HG03025 (cell line): Measurements from ENCODE around the gene FCAMR.
"Not testable (repeated sequence)": the region's sequence is repeated elsewhere in the genome, so short reads cannot be mapped to it uniquely, and the experiment has no call there.

Experiments
- ATAC-seq: cut with Tn5 transposase; IDR thresholded peaks from one replicate; pipeline ENCODE4 v1.9.1; 2021; ENCODE audit warnings: mild to moderate bottlenecking, moderate library complexity; ENCODE audit not compliant: unreplicated experiment, low FRiP score

FCAMR gene

DNA sequence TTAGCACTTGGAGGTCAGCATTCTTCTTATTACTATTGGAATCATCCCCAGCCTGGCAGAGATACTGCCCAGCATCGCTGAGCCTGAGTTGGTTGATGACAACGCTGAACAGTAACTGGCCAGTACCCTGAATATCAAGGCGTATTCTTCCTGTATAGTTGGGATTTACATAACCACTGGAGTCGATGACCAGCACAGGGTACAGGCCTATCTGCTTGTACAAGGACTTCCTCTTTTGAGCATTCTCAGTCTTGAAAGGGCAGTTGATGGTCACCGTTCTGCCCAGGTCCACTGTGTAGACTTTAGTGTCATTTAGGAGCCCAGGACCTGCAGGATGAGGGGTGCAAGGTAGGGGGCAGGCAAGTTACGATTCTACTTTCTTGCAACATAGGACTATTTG lies 32.8 kb downstream of the FCAMR start:
- ATAC-seq: no peak

GRCh38 chr1:206935491-206936067 lies 34.7 kb downstream of the FCAMR start:
- ATAC-seq: no peak

GRCh38 chr1:206933333-206933945 lies 36.8 kb downstream of the FCAMR start:
- no peak for ATAC-seq

- ATAC-seq: no peak
Measured at GRCh38 chr1:206932177-206932576, 38.1 kb downstream of the FCAMR start.

- ATAC-seq: no peak
Measured at GRCh38 chr1:206931709-206932108, 38.6 kb downstream of the FCAMR start.

DNA sequence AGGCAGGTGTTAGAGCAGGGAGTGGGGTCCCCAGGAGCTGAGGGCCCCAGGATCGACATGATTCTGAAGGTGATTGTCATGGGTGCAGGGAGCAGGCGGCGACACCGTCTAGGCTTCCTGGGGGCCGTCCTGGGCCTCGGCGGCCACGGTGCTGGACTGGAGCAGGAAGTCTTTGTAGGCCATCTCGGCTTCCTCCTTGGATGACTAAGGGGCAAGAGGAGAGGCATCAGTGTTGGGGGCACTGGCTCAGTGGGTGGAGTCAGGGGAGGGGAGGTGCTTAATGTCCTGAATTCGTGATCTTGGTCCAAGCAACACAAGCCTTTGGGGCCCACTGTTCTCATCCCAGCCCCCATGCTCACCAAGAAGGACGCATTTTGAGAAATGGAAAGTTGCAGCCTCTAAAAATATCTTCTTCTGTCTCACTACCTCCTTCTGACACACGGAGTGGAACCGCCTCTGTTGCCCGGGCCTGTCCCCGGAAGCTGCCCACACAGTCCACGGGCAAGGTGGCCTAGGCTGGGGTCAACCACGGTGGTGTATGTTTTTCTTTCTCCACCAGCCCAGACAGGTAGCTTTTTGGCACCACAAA lies 40.0 kb downstream of the FCAMR start:
- ATAC-seq: peak; percentile 75

DNA sequence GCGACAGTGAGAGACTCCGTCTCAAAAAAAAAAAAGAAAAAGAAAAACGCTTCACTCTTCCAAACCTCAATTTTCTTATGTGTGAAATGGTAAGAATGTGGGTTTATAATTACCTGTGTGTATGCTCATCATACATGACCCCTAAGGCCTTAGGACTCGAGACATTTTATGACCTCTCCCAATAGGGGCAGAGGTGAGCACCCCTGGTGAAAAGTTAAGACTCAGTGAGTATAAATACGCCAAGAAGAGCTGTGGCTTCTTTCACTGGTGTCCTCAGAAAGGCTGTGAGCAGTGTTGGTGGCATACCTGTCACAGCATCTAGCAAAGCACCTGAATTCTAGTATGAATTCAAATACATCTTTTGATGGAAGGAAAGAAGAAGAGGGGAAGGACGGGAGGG lies 40.7 kb downstream of the FCAMR start:
- no peak for ATAC-seq

DNA sequence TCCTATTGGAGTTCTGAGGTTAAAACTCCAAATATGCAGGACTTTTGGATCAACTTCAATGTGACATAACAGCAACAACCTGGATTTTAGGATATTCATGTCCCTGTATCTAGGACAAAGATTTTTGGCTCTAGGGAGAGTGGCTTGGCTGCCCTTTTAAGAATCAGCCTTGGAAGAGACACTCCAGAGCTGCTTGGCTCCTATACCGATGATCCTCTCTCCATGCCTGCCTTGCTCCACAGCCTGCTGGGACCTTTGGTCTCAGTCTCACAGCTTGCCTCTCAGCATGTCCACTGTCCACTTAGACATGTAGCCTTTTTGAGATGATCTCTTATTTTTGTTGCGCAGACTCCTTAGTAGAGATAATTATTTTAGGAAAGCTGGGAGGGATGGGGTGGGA lies 44.0 kb downstream of the FCAMR start:
- ATAC-seq: no peak

GRCh38 chr1:206925106-206925736 lies 45.0 kb downstream of the FCAMR start:
- ATAC-seq: peak; percentile 45

DNA sequence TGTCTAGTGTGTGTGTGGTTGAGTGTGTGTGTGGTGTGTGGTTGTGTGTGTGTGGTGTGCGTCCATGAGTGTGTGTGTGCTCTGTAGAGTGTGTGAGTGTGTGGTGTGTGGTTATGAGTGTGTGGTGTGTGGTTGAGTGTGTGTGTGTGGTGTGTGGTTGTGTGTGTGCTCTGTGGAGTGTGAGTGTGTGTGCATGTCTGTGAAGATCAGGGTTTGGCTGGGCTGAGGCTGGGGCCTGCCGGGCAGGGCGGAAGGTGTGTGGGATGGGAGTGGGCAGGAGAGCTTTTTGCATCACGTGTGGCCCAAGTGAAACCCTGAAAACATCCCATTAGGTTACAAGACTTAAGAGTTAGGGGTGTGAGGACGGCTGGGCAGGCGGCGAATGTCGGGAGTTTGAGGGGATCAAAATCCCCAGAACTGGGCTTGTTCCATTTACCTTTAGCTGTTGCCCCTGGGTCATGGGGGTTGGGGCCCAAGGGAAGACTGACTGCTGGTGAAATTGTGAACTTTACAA lies 45.6 kb downstream of the FCAMR start:
- ATAC-seq: no peak

DNA sequence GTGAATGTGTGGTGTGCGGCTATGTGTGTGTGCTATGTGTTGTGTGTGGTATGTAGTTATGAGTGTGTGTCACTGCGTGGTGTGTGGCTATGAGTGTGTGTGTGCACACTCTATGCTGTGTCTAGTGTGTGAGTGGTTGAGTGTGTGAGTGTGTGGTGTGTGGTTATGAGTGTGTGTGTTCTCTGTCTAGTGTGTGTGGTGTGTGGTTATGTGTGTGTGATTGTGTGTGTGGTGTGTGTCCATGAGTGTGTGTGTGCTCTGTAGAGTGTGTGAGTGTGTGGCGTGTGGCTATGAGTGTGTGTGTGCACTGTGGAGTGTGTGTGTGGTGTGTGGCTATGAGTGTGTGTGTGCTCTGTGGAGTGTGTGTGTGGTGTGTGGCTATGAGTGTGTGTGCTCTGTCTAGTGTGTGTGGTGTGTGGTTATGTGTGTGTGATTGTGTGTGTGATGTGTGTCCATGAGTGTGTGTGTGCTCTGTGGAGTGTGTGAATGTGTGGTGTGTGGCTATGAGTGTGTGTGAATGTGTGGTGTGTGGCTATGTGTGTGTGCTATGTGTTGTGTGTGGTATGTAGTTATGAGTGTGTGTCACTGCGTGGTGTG lies 46.2 kb downstream of the FCAMR start:
- ATAC-seq: not testable (repeated sequence)

- peak; percentile 51 for ATAC-seq
Measured at GRCh38 chr1:206923009-206923960, 47.0 kb downstream of the FCAMR start.

DNA sequence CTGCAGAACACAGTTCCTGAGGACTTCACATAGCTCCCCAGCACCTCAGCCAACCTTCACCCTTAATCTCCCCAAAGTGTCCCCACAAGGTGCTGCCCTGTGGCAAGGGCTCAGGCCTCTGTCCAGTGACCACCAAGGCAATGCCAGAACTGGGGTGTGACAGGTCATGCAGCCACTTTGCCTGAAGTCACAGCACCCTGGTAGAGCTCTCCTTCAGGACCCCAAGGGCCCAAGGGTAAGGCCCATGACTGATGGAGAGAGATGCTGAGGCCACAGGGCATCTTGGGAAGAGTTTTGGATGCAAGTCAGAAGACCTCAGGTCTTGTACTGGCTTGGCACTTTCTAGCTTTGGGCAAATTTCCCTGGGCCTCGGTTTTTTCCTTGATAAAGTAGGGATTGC lies 47.7 kb downstream of the FCAMR start:
- ATAC-seq: no peak

- no peak for ATAC-seq
Measured at GRCh38 chr1:206921772-206922265, 48.4 kb downstream of the FCAMR start, which contains the start of gene FCMR. Gene FCMR, minus strand, starts transcription at chr1:206921941. Its CDS starts 87 bp downstream, at chr1:206921854.

DNA sequence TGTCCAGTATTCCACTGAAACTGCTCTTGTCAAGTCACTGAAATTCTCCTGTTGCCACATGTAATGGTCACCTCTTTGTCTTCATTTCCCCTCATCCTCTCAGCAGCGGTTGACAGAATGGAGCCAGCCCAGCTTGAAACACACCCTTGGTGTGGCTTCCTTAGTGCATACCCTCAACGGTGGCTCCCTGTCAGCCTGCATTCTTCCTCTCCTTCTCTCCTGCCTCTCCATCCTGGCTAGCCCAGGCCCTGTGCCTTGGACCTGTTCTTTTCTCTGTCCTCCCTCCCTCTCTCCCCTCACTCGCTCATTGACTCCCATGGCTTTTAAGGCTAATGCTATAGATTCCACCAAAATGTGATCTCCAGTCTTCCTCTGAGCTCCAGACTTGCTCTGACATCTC lies 52.2 kb downstream of the FCAMR start:
- no peak for ATAC-seq

DNA sequence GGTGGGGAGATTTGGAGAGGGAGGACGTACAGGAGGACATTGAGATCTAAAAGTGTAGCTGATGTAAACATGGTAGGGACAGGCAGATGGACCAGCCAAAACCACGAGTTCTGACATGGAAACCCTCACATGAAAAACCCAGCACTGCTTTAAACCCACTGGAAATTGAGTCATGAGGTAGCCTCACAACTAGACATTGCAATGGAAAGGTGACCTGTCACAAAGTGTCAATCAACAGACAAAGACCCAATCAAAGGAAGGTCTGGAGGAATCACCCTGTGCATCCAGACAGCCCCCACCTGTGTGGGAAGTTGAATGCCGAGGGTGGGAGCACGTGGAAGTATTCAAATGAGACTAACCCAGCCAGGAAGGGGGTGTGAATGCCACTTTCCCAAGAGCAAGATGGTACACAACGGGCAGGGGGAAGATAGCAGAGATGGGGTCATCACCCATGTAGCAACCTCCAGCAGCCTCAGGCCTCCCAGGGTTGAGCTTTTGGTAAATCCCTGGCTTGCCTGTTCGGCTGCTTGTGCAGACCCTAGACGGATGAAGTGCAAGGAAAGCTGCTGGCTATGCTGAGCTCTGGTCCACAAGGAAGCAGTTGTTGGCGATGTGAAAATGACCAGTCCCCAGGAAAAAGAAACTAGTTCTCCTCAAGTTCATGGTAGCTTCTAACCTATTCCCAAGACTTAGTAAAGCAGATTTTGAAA lies 54.1 kb downstream of the FCAMR start:
- ATAC-seq: no peak

- no peak for ATAC-seq
Measured at GRCh38 chr1:206915030-206915735, 55.1 kb downstream of the FCAMR start.

- ATAC-seq: no peak
Measured at GRCh38 chr1:206913766-206914537, 56.3 kb downstream of the FCAMR start.
